AG10803 (cell line): ENCODE data around the gene C19orf85.

Source experiments
- DNase-seq: peaks from one replicate; pipeline ENCODE4 v3.0.0; 2010; ENCODE audit warnings: low read depth
- H3K4me3 ChIP-seq: 2 replicates; pipeline ENCODE4 v1.5.1; 2011; ENCODE audit warnings: mild to moderate bottlenecking, low read length, control low read depth
- TF ChIP-seq, protein P1 (sequence below): conservative IDR thresholded peaks from 2 replicates; pipeline ENCODE4 v1.5.1; 2011; ENCODE audit warnings: mild to moderate bottlenecking, low read length, control low read depth, inconsistent platforms

C19orf85 gene

DNA sequence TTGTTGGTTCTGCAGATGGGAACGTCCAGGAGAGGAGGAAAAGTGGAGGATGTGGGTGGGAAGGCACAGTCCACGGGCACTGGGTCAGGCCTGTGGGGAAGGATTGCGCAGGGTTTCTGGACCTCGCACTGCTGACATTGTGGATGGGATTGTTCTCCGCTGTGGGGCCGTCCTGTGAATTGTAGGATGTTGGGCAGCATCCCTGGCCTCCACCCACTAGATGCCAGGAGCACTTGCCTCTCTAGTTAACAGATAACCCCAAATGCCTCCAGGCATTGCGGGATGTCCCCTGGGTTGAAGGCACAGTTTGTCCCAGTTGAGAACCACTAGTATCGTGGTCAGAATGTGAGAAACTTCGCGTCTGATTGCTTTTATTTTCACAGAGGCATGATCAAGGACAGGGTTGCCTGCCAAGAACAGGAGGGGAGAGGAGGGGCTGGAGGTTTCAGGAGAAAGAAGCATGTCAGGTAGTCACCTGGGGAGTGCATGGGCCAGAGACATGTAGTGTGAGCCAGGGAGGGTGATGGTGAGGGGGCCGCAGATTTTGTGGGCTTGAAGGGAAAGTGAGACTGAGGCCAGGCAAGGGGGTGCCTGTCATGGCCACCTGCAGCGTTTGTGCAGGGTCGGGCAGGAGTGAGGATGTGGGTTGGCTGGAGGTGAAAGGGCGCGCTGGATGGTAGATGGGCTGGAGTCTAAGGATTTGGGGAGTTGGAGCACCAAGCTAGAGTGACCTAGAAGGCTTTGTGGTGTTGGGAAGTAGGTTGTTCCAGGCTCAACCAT, 15.1 kb upstream of the C19orf85 start:
- DNase-seq, result no peak
- no peak overlapping the region for H3K4me3 ChIP-seq
- TF ChIP-seq, protein P1, sequence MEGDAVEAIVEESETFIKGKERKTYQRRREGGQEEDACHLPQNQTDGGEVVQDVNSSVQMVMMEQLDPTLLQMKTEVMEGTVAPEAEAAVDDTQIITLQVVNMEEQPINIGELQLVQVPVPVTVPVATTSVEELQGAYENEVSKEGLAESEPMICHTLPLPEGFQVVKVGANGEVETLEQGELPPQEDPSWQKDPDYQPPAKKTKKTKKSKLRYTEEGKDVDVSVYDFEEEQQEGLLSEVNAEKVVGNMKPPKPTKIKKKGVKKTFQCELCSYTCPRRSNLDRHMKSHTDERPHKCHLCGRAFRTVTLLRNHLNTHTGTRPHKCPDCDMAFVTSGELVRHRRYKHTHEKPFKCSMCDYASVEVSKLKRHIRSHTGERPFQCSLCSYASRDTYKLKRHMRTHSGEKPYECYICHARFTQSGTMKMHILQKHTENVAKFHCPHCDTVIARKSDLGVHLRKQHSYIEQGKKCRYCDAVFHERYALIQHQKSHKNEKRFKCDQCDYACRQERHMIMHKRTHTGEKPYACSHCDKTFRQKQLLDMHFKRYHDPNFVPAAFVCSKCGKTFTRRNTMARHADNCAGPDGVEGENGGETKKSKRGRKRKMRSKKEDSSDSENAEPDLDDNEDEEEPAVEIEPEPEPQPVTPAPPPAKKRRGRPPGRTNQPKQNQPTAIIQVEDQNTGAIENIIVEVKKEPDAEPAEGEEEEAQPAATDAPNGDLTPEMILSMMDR, result no peak

DNA sequence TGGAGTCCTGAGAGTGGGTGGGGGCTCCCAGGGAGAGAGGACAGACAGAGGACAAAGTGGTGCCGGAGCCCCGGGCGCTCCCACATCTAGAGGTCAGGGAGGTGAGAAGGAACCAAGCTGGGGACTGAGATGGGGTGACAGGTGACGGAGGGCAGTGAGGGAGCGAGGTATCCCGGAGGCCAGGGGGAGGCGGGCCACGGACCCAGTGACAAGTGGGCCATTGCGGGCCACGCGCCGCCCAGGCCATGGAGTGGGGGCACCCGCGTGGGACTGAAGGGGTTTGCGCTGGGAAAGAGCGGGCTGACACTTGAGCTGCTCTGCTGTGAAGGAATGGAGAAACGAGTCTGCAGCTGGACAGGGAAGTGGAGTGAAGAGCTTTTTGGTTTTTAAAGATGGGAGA, 14.5 kb upstream of the C19orf85 start:
- no peak for DNase-seq
- TF ChIP-seq, protein P1, result no peak
- H3K4me3 ChIP-seq, result no peak overlapping the region

DNA sequence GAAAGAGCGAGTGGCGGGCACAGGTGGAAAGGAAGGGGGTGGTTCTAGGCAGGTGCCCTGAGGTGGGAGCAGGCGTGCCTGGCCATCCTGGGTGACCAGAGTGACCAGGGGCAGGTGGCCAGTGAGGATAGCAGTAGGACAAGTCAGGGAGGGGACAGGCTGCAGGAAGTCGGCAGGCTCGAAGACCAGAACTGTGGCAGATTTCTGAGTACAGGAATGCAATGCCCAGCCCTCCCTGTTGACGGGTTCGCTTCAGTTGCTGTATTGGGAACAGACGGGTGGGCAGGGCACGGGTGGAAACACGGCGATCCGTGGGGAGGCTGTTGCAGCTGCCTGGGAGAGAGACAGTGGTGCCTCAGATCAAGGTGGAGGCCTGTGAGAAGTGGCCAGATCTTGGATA, 13.8 kb upstream of the C19orf85 start:
- H3K4me3 ChIP-seq, result no peak overlapping the region
- TF ChIP-seq, protein P1, result no peak
- DNase-seq, result no peak

DNA sequence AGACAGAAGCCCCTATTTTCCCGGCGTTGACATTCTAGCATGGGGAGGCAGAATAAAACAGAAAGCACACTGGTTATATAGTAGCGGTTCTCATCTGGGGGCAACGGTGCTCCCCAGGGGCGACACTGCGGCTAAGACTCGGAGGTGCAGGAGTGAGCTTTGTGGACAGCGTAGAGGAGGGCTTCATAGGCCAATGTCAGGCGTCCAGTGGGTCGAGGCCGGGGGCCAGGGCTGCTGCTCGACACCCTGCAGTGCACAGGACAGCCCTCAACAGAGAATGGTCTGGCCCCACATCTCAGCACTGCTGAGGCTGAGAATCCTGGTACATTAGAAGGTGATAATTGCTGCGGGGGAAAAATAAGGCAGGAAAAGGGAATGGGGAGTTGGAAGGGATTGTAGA, 13.4 kb upstream of the C19orf85 start:
- H3K4me3 ChIP-seq, result peak overlapping the region; percentile 66
- TF ChIP-seq, protein P1, result no peak
- no peak for DNase-seq

DNA sequence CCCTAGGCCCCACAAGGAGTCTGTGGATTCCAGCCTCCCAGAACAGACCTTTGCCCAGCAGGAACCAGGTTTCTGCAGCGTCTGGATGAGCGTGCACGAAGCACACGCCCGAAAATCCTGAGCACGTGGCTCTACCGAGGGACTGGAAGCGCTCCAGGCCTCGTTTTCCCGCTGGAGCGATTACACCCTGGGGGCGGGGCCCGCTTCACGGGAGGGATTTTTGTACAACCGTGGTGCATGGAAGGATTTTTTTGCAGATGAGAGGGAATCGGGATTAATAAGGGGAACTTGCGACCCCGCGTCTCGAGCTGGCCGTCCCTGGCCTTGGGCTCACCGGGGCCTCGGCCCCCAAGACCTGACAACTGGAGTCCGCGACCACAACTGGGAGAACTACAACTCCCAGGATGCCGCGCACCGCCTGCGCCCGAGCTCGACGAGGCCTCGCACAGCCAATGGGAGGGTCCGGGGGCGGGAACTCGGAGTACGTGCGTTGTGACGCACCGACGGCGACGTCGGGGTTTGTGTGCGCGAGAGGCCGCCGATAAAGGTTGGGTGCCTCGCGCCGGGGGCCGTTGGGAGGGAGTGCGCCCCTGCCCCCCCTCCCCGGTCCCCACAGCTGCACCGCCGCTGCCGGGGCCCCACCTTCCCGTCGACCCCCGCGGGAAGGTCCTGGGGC, 11.7 kb upstream of the C19orf85 start, which contains the start of gene ZNF628:
Gene ZNF628 (plus strand): TSS at position 518 of the 676 bp plus-strand sequence. CDS start 3,294 bp downstream, outside the sequence.
- TF ChIP-seq, protein P1, result no peak
- peak within 1 kb of the TSS; percentile 66 for H3K4me3 ChIP-seq

DNA sequence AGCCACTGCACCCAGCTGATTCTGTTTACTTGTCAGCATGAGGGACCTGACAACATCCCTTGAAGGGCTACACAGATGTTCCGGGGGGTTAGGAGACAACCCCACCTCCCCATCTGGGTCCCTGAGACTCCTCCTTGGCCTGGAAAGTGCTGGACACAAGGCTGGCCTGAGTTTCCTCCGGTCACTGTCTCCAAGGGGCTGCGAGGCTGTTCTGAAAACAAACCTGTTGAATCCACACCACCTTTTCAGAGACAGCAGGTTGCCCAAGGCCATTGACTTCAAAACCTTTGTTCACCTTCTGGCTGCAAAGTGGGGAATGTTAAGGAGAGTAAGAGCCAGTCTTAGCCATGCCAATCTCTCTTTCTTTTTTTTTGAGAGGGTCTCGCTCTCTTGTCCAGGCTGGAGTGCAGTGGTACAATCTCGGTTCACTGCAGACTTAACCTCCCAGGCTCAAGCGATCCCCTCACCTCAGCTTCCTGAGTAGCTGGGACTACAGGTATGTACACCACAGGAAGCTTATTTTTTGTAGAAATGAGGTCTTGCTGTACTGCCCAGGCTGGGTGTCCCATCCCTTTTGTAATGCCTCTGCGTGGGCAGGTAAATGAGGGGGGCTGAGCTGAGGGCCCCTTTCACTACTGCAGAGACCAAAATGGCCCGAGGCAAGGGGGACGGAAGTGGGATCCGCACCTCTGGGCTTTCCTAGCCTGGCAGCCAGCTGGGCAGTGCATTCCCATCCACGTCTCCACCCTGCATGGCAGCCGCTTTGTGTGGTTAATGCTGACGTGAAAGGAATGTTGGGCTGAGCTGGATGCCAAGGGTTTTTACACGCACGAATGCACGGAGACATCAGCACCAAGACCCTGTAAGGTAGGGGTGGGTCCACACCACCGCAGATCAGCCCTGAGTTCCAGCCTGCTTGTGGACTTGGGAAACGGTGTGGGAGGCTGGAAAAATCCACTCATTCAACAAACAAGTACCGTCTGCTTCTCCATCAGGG, 10.0 kb upstream of the C19orf85 start:
- DNase-seq, result peak; percentile 56
- no peak overlapping the region for H3K4me3 ChIP-seq
- TF ChIP-seq, protein P1, result no peak

More for the DNA sequence above, 11.7 kb upstream of the C19orf85 start, which contains the start of gene ZNF628:
- DNase-seq, result peak; percentile 97
